Measurements from ENCODE around the gene TMEM242. TPM values are rescaled to one million over a fixed set of nuclear protein-coding genes. Genes with fewer than 3 reads are reported as not detected.
"Not testable (repeated sequence)": the region's sequence is repeated elsewhere in the genome, so short reads cannot be mapped to it uniquely, and the experiment has no call there.

The TMEM242 gene
- total RNA-seq, 3 donors from 2014 or later = 10.0 to 14.1 (median 13.4) TPM

DNA sequence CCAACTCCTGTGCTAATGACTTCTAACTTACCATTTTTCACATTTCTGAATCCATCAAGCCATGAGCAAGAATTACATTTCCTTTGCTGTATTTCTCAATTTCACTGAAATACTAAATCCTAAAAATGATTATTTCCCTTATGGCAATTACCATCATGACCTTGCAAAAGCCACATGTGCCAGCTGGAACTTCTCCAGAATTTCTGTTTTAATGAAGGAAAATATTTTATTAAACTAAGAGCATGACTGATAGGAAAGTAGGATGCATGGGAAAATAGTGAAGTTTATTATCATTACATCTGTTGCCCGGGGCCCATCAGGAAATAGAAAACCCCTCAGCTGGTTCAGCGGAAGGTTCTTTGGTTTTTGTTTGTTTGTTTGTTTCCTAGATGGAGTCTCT, 14.4 kb upstream of the TMEM242 start:
- H3K36me3 ChIP-seq (ENCODE audit: low read depth) = no peaks in the 10 kb centered on the region
- DNase-seq (no peak), ATAC-seq (no peak)
- TF ChIP-seq, protein P1, sequence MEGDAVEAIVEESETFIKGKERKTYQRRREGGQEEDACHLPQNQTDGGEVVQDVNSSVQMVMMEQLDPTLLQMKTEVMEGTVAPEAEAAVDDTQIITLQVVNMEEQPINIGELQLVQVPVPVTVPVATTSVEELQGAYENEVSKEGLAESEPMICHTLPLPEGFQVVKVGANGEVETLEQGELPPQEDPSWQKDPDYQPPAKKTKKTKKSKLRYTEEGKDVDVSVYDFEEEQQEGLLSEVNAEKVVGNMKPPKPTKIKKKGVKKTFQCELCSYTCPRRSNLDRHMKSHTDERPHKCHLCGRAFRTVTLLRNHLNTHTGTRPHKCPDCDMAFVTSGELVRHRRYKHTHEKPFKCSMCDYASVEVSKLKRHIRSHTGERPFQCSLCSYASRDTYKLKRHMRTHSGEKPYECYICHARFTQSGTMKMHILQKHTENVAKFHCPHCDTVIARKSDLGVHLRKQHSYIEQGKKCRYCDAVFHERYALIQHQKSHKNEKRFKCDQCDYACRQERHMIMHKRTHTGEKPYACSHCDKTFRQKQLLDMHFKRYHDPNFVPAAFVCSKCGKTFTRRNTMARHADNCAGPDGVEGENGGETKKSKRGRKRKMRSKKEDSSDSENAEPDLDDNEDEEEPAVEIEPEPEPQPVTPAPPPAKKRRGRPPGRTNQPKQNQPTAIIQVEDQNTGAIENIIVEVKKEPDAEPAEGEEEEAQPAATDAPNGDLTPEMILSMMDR (IDR thresholded peaks at IDR 0.05) = no peak
- no peaks in the 10 kb centered on the region for H3K4me1 ChIP-seq (ENCODE audit: low read depth)
- no peak overlapping the region for H3K4me3 ChIP-seq
- intact Hi-C loops (cut with DNase I, micrococcal nuclease) = no loop called here
- no peaks in the 10 kb centered on the region for H3K9me3 ChIP-seq

DNA sequence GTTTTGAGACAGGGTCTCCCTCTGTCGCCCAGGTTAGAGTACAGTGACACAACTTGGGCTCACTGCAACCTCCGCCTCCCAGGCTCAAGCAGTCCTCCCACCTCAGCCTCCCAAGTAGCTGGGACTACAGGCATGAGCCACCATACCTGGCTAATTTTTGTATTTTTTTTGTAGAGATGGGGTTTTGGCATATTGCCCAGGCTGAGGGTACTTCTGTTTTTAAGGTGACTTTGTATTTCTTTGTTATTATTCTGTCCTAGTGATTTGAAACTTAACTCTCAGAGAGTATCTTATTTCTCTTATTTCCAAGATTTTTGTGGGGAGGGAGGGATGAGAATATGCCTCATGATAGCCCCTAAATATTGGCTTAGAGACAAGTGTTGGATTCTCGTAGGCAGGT, 14.0 kb upstream of the TMEM242 start:
- H3K9me3 ChIP-seq; ATAC-seq; H3K36me3 ChIP-seq (ENCODE audit: low read depth); H3K4me3 ChIP-seq; intact Hi-C loops (cut with DNase I, micrococcal nuclease); H3K4me1 ChIP-seq (ENCODE audit: low read depth); DNase-seq: not testable (repeated sequence)

DNA sequence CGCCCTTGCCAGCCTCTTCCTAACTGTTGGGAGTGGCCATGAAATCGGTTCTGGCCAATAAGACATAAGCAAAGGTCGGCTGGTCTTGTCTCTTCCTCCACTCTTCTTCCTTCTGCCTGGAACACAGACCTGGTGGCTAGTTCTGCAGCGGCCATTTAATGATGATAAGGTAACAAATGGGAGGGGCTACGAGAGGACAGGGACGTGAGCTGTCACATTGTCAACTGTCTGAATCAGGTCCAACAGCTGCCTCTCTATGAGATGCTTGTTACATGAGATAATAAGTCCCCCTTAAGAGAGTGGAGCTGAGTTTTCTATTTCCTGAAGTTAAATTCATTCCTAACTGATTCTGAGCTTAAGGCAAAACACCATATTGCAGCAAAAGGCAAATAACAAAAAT, 12.5 kb upstream of the TMEM242 start:
- Histone ChIP-seq H3K36me3 (ENCODE audit: low read depth) (no peaks in the 10 kb centered on the region), H3K4me1 (ENCODE audit: low read depth) (no peaks in the 10 kb centered on the region), H3K4me3 (no peak overlapping the region), H3K9me3 (no peaks in the 10 kb centered on the region)
- DNase-seq (no peak), ATAC-seq (no peak)
- TF ChIP-seq, protein P1 (IDR thresholded peaks at IDR 0.05) = no peak
- intact Hi-C loops (cut with DNase I, micrococcal nuclease) = no loop called here

DNA sequence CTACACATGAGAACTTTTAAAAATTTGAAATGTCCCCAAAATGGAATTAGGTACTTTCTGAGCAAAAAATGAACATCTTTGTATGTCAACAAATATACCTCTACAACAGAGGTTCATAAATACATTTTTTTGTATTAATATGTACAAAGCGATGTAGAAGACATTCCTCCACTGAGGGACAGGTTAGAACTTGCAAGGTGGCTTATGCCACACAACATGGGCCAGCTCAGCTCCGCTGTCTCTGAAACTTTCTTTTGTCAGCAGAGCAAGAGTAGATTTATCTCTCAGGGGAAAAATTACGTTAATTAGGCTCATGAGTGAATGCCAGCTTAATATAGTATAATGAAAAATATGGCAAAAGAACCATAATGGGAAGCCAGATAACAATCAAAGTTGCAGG, 10.6 kb upstream of the TMEM242 start:
- no peak for ATAC-seq
- no peak for DNase-seq
- H3K4me3 ChIP-seq = no peak overlapping the region
- H3K36me3 ChIP-seq (ENCODE audit: low read depth) = no peaks in the 10 kb centered on the region
- TF ChIP-seq, protein P1 (IDR thresholded peaks at IDR 0.05) = no peak
- no peaks in the 10 kb centered on the region for H3K4me1 ChIP-seq (ENCODE audit: low read depth)
- no peaks in the 10 kb centered on the region for H3K9me3 ChIP-seq
- intact Hi-C loops (cut with DNase I, micrococcal nuclease) = no loop called here

DNA sequence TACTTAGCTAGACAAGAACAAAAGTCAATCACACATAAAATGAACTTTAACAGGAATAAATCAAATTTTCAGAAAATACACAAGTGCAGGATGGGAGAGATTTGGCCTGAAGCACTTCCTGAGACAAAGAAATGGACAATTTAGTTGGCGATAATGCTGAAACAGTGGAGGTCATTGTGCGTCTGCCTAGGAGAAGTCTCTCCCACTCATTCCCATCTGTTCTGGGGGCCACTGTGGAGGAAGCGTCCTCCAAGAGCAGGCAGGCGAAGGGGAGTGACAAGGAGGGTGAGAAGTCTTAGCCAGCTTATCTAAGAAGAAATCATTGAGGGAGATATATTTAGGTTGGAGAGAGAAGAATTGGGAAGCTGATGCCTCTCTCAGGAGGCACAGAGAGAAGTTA, 10.2 kb upstream of the TMEM242 start:
- TF ChIP-seq, protein P1 (IDR thresholded peaks at IDR 0.05) = no peak
- ATAC-seq = no peak
- H3K9me3 ChIP-seq = no peaks in the 10 kb centered on the region
- intact Hi-C loops (cut with DNase I, micrococcal nuclease) = no loop called here
- no peaks in the 10 kb centered on the region for H3K4me1 ChIP-seq (ENCODE audit: low read depth)
- no peak for DNase-seq
- H3K36me3 ChIP-seq (ENCODE audit: low read depth) = no peaks in the 10 kb centered on the region
- no peak overlapping the region for H3K4me3 ChIP-seq

DNA sequence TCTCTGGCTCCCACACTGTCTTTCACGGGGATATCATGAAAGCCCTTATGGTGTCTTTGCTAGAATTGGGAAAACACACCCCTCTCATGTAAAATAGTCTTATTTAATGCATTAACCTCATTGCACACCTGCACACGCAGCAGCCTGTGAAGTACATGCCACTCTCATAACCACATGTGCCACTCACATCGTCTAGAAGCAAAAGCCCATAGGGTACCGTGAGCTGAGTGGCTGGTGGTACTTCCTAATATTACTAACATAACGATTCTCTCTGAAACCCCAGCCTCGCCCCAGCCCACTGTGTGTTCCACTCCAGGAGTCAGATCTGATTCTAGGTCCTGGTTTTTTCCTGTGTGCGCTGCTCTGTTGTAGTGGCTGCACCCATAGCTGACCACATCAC, 9.5 kb upstream of the TMEM242 start:
- no peak overlapping the region for H3K4me3 ChIP-seq
- ATAC-seq (no peak), DNase-seq (no peak)
- no peaks in the 10 kb centered on the region for H3K4me1 ChIP-seq (ENCODE audit: low read depth)
- TF ChIP-seq, protein P1 (IDR thresholded peaks at IDR 0.05) = no peak
- no peaks in the 10 kb centered on the region for H3K9me3 ChIP-seq
- H3K36me3 ChIP-seq (ENCODE audit: low read depth) = no peaks in the 10 kb centered on the region
- intact Hi-C loops (cut with DNase I, micrococcal nuclease) = no loop called here

Measured in mucosa of descending colon (tissue), 3 donors.